GM12878 (cell line): Measurements from ENCODE around the gene PRKRA. TPM values are rescaled to one million over a fixed set of nuclear protein-coding genes. Genes with fewer than 3 reads are reported as not detected.

ENCODE experiments used
- ATAC-seq: fragments of 200-7000 bp; cut with Tn5 transposase; 3 replicates; pipeline ENCODE4 v1.9.1; 2020; ENCODE audit warnings: mild to moderate bottlenecking, moderate library complexity
- BruUV-seq: library from RNA; stranded (reverse); fragments of 400-500 nt; replicated peaks from 2 replicates; lab custom pipeline; 2021; lab: Mats Ljungman, UMichigan
- CTCF ChIA-PET: fragments of 300-600 bp; sonication (Branson Sonifier 250); formaldehyde crosslinking; extraction: SDS; loops from one replicate; lab custom pipeline; 2021; ENCODE audit warnings: inconsistent platforms; lab: Yijun Ruan, JAX
- POLR2A ChIA-PET: fragments of 350-600 bp; formaldehyde crosslinking; extraction: SDS; loops from one replicate; lab custom pipeline; 2021; ENCODE audit warnings: inconsistent platforms; lab: Charles Lee
- RAD21 ChIA-PET: fragments of 300-600 bp; sonication (Branson Sonifier 250); formaldehyde crosslinking; loops from one replicate; lab custom pipeline; 2023; ENCODE audit warnings: antibody characterized with exemption; ENCODE audit not compliant: unreplicated experiment; lab: Charles Lee
- SMC1A ChIA-PET: fragments of 300-600 bp; sonication (Branson Sonifier 250); formaldehyde crosslinking; loops from one replicate; lab custom pipeline; 2023; ENCODE audit not compliant: unreplicated experiment, uncharacterized antibody; lab: Charles Lee
- DNase-seq: peaks from one replicate; pipeline ENCODE4 v3.0.0-alpha.2; 2011; ENCODE audit warnings: low read depth, low spot score
- FAIRE-seq: peaks from 3 replicates; lab custom pipeline; 2011; peaks lifted over from hg19 to GRCh38; lab: Jason Lieb, UNC
- H2AFZ ChIP-seq: 2 replicates; pipeline ENCODE4 v1.6.0; 2011; ENCODE audit warnings: low read depth, low read length, control low read depth; ENCODE audit not compliant: control insufficient read depth
- H3K27ac ChIP-seq: 2 replicates; pipeline ENCODE4 v1.5.1; 2011; ENCODE audit warnings: control low read depth; ENCODE audit not compliant: control insufficient read depth, insufficient read depth
- H3K27me3 ChIP-seq, 2 experiments: replicated peaks in 1 of 2; 2 replicates each; pipeline versions ENCODE4 v1.6.0 to v1.6.1; 2011; ENCODE audit warnings: low read length in 1 of 2; ENCODE audit not compliant: control insufficient read depth in 2 of 2, insufficient read depth in 2 of 2
- H3K36me3 ChIP-seq, 2 experiments: 2 replicates each; pipeline ENCODE4 v1.5.1; 2011; ENCODE audit warnings: low read length in 1 of 2; ENCODE audit not compliant: control insufficient read depth in 2 of 2, insufficient read depth in 2 of 2
- H3K4me1 ChIP-seq: 2 replicates; pipeline ENCODE4 v1.6.1; 2011; ENCODE audit warnings: mild to moderate bottlenecking, low read length, moderate library complexity, mixed read lengths; ENCODE audit not compliant: control insufficient read depth, insufficient read depth
- H3K4me2 ChIP-seq: 2 replicates; pipeline ENCODE4 v1.6.0; 2011; ENCODE audit warnings: control low read depth; ENCODE audit not compliant: control insufficient read depth, insufficient read depth
- H3K4me3 ChIP-seq: fragments of 200-600 bp; sonication (generic); 2 replicates; pipeline ENCODE4 v1.5.1; 2016
- H3K79me2 ChIP-seq: 2 replicates; pipeline ENCODE4 v1.6.0; 2011; ENCODE audit warnings: low read length; ENCODE audit not compliant: control insufficient read depth, insufficient read depth
- H3K9ac ChIP-seq: 2 replicates; pipeline ENCODE4 v1.8.0; 2011; ENCODE audit warnings: low read length, control low read depth, mixed read lengths; ENCODE audit not compliant: control insufficient read depth, insufficient read depth
- H3K9me3 ChIP-seq: replicated peaks from 3 replicates; pipeline ENCODE4 v1.5.1; 2011; ENCODE audit warnings: mild to moderate bottlenecking, low read length; ENCODE audit not compliant: control insufficient read depth, insufficient read depth
- H4K20me1 ChIP-seq: 2 replicates; pipeline ENCODE4 v1.6.0; 2011; ENCODE audit not compliant: control insufficient read depth, insufficient read depth
- ASH2L ChIP-seq: fragments of 300-600, 200-600 bp; sonication (generic); IDR thresholded peaks from 2 replicates; pipeline ENCODE4 v1.6.1; 2017; ENCODE audit warnings: low read depth, mild to moderate bottlenecking, borderline replicate concordance
- CBX5 ChIP-seq: sonication (generic); IDR thresholded peaks from 2 replicates; pipeline ENCODE4 v1.6.1; 2016; ENCODE audit warnings: low read depth, moderate library complexity, mild to moderate bottlenecking, inconsistent platforms
- GATAD2B ChIP-seq: fragments of 450-650 bp; conservative IDR thresholded peaks from 2 replicates; pipeline ENCODE4 v1.6.1; 2017; ENCODE audit warnings: low read depth, mild to moderate bottlenecking, moderate library complexity
- IKZF2 ChIP-seq, 2 experiments: fragments of 450-650 bp; IDR thresholded peaks; 2 replicates each; pipeline ENCODE4 v1.6.1; 2017; ENCODE audit warnings: mild to moderate bottlenecking in 2 of 2, moderate library complexity in 2 of 2
- KLF5 ChIP-seq: fragments of 450-650 bp; IDR thresholded peaks from 2 replicates; pipeline ENCODE4 v1.6.1; 2014; ENCODE audit warnings: mild to moderate bottlenecking; ENCODE audit not compliant: partially characterized antibody
- POLR2AphosphoS5 ChIP-seq: IDR thresholded peaks from 2 replicates; pipeline ENCODE4 v1.6.1; 2011; ENCODE audit warnings: mild to moderate bottlenecking, low read length, inconsistent platforms
- PRDM15 ChIP-seq: fragments of 450-650 bp; formaldehyde crosslinking; IDR thresholded peaks from 2 replicates; pipeline ENCODE4 v1.4.0; 2020; ENCODE audit warnings: mild to moderate bottlenecking, moderate library complexity
- RUNX3 ChIP-seq: IDR thresholded peaks from 2 replicates; pipeline ENCODE4 v1.6.1; 2012; ENCODE audit warnings: low read length, inconsistent platforms
- SUZ12 ChIP-seq: fragments of 200-600 bp; sonication (generic); IDR thresholded peaks from one replicate; pipeline ENCODE4 v1.6.1; 2018; ENCODE audit warnings: antibody characterized with exemption, mild to moderate bottlenecking; ENCODE audit not compliant: unreplicated experiment
- WGBS: methylation state at CpG from one replicate; pipeline ENCODE4 v1.1.6; 2016; ENCODE audit warnings: low lambda C conversion rate; ENCODE audit not compliant: insufficient replicate concordance, insufficient coverage; ENCODE audit errors: missing lambda C conversion rate; 5-methylcytosine and 5-hydroxymethylcytosine counted together
- in situ Hi-C: fragments of 300-500 bp; cut with MboI; formaldehyde crosslinking; loops from 9 replicates; pipeline ENCODE4 v1.14.3; 2018; ENCODE audit warnings: mixed read lengths
- intact Hi-C: fragments of 100-400 bp; cut with micrococcal nuclease; formaldehyde crosslinking; loops from one replicate; pipeline ENCODE4 v1.14.2; 2022; ENCODE audit not compliant: unreplicated experiment
- polyA plus RNA-seq, 11 experiments: library from polyadenylated mRNA; depleted of rRNA in 4 of 11; unstranded in 6 of 11; stranded (reverse) in 5 of 11; fragments of >200 nt; fragmentation: Nextera tagmentation in 4 of 11; fragmentation: Illumina TruSeq in 1 of 11; extraction: Ambion mirVana in 4 of 11; extraction: Trizol in 1 of 11; gene quantifications; 1 replicate in 1 of 11; 2 replicates in 10 of 11; pipeline versions ENCODE4 v1.2.1 to v1.2.3, GENCODE V29; 2011 to 2016; ENCODE audit warnings: inconsistent platforms in 2 of 11, missing spikeins in 2 of 11, low read depth in 1 of 11
- total RNA-seq, 4 experiments: library from RNA; depleted of rRNA in 3 of 4; stranded (reverse); fragments of >200 nt in 3 of 4; fragmentation: Illumina TruSeq in 1 of 4; extraction: Trizol in 1 of 4; gene quantifications; 2 replicates each; pipeline versions ENCODE4 v1.2.1 to v1.2.3, GENCODE V29; 2013 to 2021
- TF ChIP-seq, protein P1 (sequence below): fragments of 450-650 bp; IDR thresholded peaks from 2 replicates; pipeline ENCODE4 v1.6.1; 2016; ENCODE audit warnings: mild to moderate bottlenecking
- TF ChIP-seq, protein P2 (sequence below): fragments of 450-650 bp; IDR thresholded peaks from 2 replicates; pipeline ENCODE4 v1.6.1; 2017; ENCODE audit warnings: mild to moderate bottlenecking, moderate library complexity

PRKRA gene
- total and polyA plus RNA-seq, 10 of the 15 experiments (the other 5 are each of a cell fraction or from before 2014, with no cell fraction given) = 19.1 to 75.6 (median 51.7) TPM

DNA sequence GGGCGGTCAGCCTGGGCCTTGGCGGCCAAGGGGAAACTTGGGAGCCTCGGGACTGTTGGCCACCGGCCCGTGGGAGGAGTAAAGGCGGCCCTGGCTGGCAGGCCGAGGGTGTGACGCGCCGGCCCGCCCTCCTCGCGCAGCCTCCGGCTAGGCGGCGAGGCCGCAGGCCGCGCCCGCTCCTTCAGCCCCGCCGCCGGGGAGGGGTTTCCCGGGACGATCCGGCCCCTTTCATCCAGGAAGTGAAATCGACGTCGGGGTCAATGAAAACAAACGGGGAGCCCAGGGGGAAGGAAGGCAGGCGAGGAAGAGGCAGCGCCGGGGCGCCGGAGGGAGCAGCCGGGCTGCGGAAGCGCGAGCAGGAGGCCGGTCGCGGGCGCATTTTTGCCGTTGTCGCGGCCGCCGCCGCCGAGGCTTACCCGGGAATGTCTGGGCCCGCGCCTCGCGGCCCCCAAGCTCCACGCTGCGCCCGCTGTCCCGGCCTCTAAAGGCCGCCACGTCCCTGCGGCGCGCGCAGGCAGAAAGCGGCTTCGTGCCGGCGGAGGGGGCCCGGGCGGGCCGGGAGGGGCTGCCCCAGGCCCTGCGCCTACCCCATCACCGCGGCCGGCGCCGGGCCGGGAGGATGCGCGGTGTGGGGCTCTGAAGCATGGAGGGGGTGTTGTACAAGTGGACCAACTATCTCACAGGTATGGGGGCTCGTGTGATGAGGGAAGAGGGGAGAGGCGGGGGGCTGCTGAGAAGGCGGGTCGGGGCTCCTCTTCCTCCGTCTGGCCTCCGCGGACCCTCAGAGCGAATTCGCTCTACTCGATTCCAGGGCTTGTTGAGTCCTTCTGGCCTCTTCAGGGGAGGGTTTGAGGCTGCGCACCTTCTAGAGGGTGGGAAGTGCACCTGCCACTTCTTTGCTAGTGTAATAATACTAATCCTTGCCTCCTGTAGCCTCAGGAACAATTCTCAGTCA lies 29.5 kb upstream of the PRKRA start, which contains the start of gene PLEKHA3:
Gene PLEKHA3 (plus strand): TSS at position 231 of the 955 bp plus-strand sequence. CDS start 413 bp downstream, at position 644.
- ChIA-PET POLR2A (interaction anchor here (0.7 to 2.5 kb wide), 4 partner anchors 19 to 48 kb away, joined by 3 to 19 read pairs (median 10); partner anchors contain the start of genes PJVK and PRKRA), CTCF (interaction anchor here (0.5 to 2.7 kb wide), 9 partner anchors 15 to 315 kb away, joined by 3 to 11 read pairs (median 4); no protein-coding TSS in a partner anchor), SMC1A (interaction anchor here (0.6 to 3.0 kb wide), 11 partner anchors 17 to 102 kb away, joined by 3 to 18 read pairs (median 3); no protein-coding TSS in a partner anchor), RAD21 (interaction anchor here (0.7 to 2.5 kb wide), 5 partner anchors 26 to 51 kb away, joined by 3 to 29 read pairs (median 3); no protein-coding TSS in a partner anchor)
- Histone ChIP-seq H4K20me1 (no peaks in the 10 kb centered on the region), H3K4me3 (peak within 1 kb of the TSS; percentile 93), H3K9ac (peak within 1 kb of the TSS; percentile 66), H3K27me3 (no peaks in the 10 kb centered on the region), H3K27ac (peak within 1 kb of the TSS; percentile 43), H3K4me2 (peak within 1 kb of the TSS; percentile 91), H3K9me3 (no peaks in the 10 kb centered on the region), H3K4me1 (peaks cover 7% of the 10 kb centered on the region; the same call in 1 of the 2 replicates), H3K79me2 (peaks cover 43% of the 10 kb centered on the region), H2AFZ (peak within 1 kb of the TSS; percentile 98), H3K36me3 (no peaks in the 10 kb centered on the region)
- WGBS = under 1% methylated on average over 72 of the region's 92 CpGs
- intact Hi-C loops (loop anchor here (5.0 kb wide), 1 partner anchor 222 kb away; no protein-coding TSS in a partner anchor), in situ Hi-C loops (no loop called here)
- FAIRE-seq = peak; percentile 23
- no TSS peak for BruUV-seq
- peak; percentile 33 for DNase-seq
- peak; percentile 77 for ATAC-seq
- TF ChIP-seq ASH2L (peak; percentile 31; the same call in 1 of the 2 replicates), GATAD2B (peak; percentile 89), PRDM15 (no peak), CBX5 (0 out of 2 replicates have a peak, but pooled peaks have one; percentile 38), KLF5 (no peak), IKZF2 (IDR thresholded peaks at IDR 0.05) (peak in 1 of 2 experiments; percentile 3; a peak in 1 of 4 replicates), RUNX3 (no peak; the same call in 1 of the 2 replicates), POLR2AphosphoS5 (peak; percentile 64; the same call in 1 of the 2 replicates), SUZ12 (no peak)
- TF ChIP-seq, protein P1, sequence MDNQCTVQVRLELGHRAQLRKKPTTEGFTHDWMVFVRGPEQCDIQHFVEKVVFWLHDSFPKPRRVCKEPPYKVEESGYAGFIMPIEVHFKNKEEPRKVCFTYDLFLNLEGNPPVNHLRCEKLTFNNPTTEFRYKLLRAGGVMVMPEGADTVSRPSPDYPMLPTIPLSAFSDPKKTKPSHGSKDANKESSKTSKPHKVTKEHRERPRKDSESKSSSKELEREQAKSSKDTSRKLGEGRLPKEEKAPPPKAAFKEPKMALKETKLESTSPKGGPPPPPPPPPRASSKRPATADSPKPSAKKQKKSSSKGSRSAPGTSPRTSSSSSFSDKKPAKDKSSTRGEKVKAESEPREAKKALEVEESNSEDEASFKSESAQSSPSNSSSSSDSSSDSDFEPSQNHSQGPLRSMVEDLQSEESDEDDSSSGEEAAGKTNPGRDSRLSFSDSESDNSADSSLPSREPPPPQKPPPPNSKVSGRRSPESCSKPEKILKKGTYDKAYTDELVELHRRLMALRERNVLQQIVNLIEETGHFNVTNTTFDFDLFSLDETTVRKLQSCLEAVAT = 0 out of 2 replicates have a peak, but pooled peaks have one; percentile 30
- TF ChIP-seq, protein P2, sequence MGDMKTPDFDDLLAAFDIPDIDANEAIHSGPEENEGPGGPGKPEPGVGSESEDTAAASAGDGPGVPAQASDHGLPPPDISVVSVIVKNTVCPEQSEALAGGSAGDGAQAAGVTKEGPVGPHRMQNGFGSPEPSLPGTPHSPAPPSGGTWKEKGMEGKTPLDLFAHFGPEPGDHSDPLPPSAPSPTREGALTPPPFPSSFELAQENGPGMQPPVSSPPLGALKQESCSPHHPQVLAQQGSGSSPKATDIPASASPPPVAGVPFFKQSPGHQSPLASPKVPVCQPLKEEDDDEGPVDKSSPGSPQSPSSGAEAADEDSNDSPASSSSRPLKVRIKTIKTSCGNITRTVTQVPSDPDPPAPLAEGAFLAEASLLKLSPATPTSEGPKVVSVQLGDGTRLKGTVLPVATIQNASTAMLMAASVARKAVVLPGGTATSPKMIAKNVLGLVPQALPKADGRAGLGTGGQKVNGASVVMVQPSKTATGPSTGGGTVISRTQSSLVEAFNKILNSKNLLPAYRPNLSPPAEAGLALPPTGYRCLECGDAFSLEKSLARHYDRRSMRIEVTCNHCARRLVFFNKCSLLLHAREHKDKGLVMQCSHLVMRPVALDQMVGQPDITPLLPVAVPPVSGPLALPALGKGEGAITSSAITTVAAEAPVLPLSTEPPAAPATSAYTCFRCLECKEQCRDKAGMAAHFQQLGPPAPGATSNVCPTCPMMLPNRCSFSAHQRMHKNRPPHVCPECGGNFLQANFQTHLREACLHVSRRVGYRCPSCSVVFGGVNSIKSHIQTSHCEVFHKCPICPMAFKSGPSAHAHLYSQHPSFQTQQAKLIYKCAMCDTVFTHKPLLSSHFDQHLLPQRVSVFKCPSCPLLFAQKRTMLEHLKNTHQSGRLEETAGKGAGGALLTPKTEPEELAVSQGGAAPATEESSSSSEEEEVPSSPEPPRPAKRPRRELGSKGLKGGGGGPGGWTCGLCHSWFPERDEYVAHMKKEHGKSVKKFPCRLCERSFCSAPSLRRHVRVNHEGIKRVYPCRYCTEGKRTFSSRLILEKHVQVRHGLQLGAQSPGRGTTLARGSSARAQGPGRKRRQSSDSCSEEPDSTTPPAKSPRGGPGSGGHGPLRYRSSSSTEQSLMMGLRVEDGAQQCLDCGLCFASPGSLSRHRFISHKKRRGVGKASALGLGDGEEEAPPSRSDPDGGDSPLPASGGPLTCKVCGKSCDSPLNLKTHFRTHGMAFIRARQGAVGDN = peak; percentile 70
